ENCODE measurements around the gene PHLPP1. TPM values are rescaled to one million over a fixed set of nuclear protein-coding genes. Genes with fewer than 3 reads are reported as not detected.

The PHLPP1 gene
- total RNA-seq, 1 donor from 2014 or later: 18.0 TPM

- Mint-ChIP-seq H3K36me3 (ENCODE audit: insufficient read depth) (no peaks in the 10 kb centered on the region), H3K27me3 (no peaks in the 10 kb centered on the region), H3K27ac (no peak overlapping the region), H3K4me3 (ENCODE audit: low read depth) (no peak overlapping the region), H3K9me3 (ENCODE audit: low read depth) (no peaks in the 10 kb centered on the region), H3K4me1 (ENCODE audit: low read depth) (peaks cover 3% of the 10 kb centered on the region)
- DNase-seq (ENCODE audit: low spot score, unreplicated experiment): no peak
- TF ChIP-seq, protein P1, sequence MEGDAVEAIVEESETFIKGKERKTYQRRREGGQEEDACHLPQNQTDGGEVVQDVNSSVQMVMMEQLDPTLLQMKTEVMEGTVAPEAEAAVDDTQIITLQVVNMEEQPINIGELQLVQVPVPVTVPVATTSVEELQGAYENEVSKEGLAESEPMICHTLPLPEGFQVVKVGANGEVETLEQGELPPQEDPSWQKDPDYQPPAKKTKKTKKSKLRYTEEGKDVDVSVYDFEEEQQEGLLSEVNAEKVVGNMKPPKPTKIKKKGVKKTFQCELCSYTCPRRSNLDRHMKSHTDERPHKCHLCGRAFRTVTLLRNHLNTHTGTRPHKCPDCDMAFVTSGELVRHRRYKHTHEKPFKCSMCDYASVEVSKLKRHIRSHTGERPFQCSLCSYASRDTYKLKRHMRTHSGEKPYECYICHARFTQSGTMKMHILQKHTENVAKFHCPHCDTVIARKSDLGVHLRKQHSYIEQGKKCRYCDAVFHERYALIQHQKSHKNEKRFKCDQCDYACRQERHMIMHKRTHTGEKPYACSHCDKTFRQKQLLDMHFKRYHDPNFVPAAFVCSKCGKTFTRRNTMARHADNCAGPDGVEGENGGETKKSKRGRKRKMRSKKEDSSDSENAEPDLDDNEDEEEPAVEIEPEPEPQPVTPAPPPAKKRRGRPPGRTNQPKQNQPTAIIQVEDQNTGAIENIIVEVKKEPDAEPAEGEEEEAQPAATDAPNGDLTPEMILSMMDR (IDR thresholded peaks at IDR 0.05; ENCODE audit: unreplicated experiment): no peak
Observed at GRCh38 chr18:62996566-62996965, 281.2 kb downstream of the PHLPP1 start.

GRCh38 chr18:62997076-62997475, 281.7 kb downstream of the PHLPP1 start:
- no peak overlapping the region for H3K27ac Mint-ChIP-seq
- H3K27me3 Mint-ChIP-seq: no peaks in the 10 kb centered on the region
- no peaks in the 10 kb centered on the region for H3K36me3 Mint-ChIP-seq (ENCODE audit: insufficient read depth)
- TF ChIP-seq, protein P1 (IDR thresholded peaks at IDR 0.05; ENCODE audit: unreplicated experiment): no peak
- H3K9me3 Mint-ChIP-seq (ENCODE audit: low read depth): no peaks in the 10 kb centered on the region
- DNase-seq (ENCODE audit: low spot score, unreplicated experiment): no peak
- no peak overlapping the region for H3K4me3 Mint-ChIP-seq (ENCODE audit: low read depth)
- peaks cover 3% of the 10 kb centered on the region for H3K4me1 Mint-ChIP-seq (ENCODE audit: low read depth)

GRCh38 chr18:62998443-62998842, 283.1 kb downstream of the PHLPP1 start:
- Mint-ChIP-seq H3K27me3 (no peaks in the 10 kb centered on the region), H3K9me3 (ENCODE audit: low read depth) (no peaks in the 10 kb centered on the region), H3K4me1 (ENCODE audit: low read depth) (peaks cover 3% of the 10 kb centered on the region), H3K4me3 (ENCODE audit: low read depth) (no peak overlapping the region), H3K27ac (no peak overlapping the region), H3K36me3 (ENCODE audit: insufficient read depth) (no peaks in the 10 kb centered on the region)
- TF ChIP-seq, protein P1 (IDR thresholded peaks at IDR 0.05; ENCODE audit: unreplicated experiment): no peak
- DNase-seq (ENCODE audit: low spot score, unreplicated experiment): no peak

DNA sequence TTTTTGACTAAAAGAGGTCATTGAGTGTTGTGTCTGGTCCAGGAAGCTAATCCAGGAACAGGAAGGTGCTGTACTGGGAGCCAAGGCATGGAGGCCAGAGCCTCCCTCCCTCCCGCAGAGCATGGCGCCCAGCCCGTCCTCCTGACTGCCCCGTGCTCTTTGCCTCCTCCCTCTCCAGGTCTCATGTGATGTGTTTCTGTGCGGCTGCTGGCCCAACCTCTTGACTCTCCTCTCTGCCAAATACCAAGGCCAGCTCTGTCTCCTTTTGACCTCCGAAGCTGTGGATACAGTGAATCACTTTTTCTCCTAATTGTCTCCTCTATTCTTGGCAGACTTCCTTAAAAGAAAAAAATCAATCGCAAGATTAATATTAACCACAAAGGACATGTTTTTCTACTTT, 284.1 kb downstream of the PHLPP1 start:
- Mint-ChIP-seq H3K27me3 (no peaks in the 10 kb centered on the region), H3K4me3 (ENCODE audit: low read depth) (no peak overlapping the region), H3K36me3 (ENCODE audit: insufficient read depth) (no peaks in the 10 kb centered on the region), H3K4me1 (ENCODE audit: low read depth) (peaks cover 3% of the 10 kb centered on the region), H3K9me3 (ENCODE audit: low read depth) (no peaks in the 10 kb centered on the region), H3K27ac (no peak overlapping the region)
- TF ChIP-seq, protein P1 (IDR thresholded peaks at IDR 0.05; ENCODE audit: unreplicated experiment): no peak
- no peak for DNase-seq (ENCODE audit: low spot score, unreplicated experiment)

- no peaks in the 10 kb centered on the region for H3K36me3 Mint-ChIP-seq (ENCODE audit: insufficient read depth)
- H3K4me1 Mint-ChIP-seq (ENCODE audit: low read depth): peaks cover 3% of the 10 kb centered on the region
- DNase-seq (ENCODE audit: low spot score, unreplicated experiment): no peak
- TF ChIP-seq, protein P1 (IDR thresholded peaks at IDR 0.05; ENCODE audit: unreplicated experiment): no peak
- H3K9me3 Mint-ChIP-seq (ENCODE audit: low read depth): no peaks in the 10 kb centered on the region
- H3K4me3 Mint-ChIP-seq (ENCODE audit: low read depth): no peak overlapping the region
- no peak overlapping the region for H3K27ac Mint-ChIP-seq
- no peaks in the 10 kb centered on the region for H3K27me3 Mint-ChIP-seq
Observed at GRCh38 chr18:62999921-63000320, 284.6 kb downstream of the PHLPP1 start.
